IPS-18c (cell line): ENCODE results near the gene HERC2.
A peak's percentile ranks its signal among the peaks of the same experiment; 100 is the strongest.

Source experiments
- H3K4me3 ChIP-seq: 2 replicates; pipeline ENCODE4 v1.7.0; 2013; ENCODE audit warnings: low read depth, mild to moderate bottlenecking, low read length, moderate library complexity; ENCODE audit not compliant: insufficient read depth
- H3K9me3 ChIP-seq: one replicate; pipeline ENCODE4 v1.6.1; 2013; ENCODE audit warnings: mild to moderate bottlenecking, low read length, moderate library complexity; ENCODE audit not compliant: control insufficient read depth, insufficient read depth

Gene HERC2

DNA sequence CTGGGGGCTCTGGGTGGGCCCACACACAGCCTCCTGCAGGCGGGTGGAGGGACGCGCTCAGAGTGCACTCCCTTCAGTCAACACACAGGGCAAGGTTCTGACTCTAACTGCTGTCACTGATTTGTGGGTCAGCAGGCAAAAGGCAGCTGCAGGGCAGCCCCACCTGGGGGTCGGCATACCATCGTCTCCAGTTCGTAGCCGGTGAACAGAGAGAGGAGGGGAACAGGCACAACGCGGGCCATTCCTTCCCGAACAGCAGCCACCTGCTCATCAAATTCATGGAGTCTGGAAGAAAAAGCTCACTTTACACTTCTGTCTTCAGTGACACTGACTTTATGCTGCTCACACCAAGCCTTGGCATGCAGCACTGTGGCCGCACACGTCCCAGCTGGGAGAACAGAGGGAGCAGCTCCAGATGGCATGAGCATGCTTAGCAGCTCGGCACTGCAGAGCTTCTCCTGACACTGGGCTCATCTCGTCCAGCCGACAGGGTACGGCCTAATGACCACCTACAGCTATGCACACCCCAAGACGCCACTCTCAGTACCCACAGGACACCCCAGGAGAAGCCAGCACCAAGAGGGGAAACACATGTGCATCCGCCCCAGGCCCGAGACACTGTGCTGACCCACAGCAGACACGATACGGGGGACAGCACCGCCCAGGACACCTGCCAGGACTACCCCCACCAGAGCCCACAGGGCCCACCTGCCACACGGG is 208.4 kb downstream of the HERC2 start:
- Histone ChIP-seq H3K9me3 (no peaks in the 10 kb centered on the region), H3K4me3 (no peak overlapping the region)

DNA sequence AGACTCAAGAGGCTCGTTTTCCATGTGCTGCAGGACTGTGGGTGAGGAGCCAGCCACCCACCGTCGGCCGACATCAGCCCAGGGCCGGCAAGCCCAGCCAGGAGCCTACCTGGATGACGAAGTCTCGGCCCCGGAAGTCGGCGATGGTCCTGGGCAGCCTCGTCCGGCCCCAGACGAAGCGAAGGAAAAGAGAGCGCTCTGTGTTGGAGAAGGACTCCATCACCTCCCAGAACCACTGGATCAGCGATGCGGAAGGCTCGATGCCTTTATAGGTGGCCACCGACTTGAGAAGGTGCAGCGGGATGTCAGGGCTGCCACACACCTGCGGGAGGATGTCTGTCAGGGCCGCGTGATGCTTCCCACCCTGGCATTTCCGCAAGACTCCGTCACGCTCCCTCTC is 209.0 kb downstream of the HERC2 start:
- no peak overlapping the region for H3K4me3 ChIP-seq
- no peaks in the 10 kb centered on the region for H3K9me3 ChIP-seq

DNA sequence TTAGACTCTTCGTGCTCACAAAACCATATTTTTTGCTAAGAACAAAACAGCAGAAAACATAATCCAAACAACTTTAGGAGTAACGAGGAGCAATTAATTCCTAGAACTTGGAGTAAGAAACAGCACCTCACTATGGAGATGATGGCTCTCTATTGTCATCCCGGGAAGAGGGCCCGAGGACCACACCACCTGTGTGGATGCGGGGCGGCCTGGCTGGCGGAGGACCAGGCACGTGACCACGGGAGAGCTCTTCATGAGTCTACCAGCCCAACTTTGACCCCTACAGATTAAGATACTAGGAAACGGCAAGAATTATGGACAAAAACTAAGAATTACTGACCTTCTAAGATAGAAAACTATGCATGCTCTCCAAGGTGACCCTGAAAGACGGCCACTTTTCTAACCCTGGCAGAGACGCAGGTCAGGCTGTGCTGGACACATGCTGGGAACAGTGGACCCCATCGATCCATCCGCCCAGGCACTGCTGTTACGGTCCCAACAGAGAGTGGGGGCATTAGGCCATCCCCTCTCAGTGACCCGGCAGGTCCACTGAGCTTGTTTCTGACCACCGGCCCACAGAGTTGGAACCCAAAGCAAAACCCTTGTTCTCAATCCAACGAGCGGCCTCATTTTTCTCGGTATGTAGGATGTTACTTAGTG is 209.7 kb downstream of the HERC2 start:
- H3K9me3 ChIP-seq, result no peaks in the 10 kb centered on the region
- no peak overlapping the region for H3K4me3 ChIP-seq

DNA sequence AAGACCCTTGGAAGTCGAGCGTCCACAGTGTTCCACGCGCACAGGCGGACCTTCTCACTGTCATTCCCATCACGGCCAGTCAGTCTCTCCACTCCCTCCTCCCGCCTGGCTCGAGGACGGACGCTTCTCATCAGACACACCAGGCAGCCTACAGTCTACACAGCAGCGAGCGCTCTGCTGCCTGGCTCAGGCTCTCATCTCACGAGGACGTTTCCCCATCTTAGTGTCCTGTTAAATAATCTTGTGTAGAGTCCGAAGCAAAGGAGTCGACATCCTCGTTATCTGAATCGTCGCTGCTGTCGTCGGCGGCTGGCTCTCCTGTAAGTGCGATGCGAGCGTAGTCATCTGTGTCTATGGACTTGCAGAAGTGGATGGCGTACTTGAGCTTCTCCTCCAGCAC is 210.4 kb downstream of the HERC2 start:
- no peak overlapping the region for H3K4me3 ChIP-seq
- no peaks in the 10 kb centered on the region for H3K9me3 ChIP-seq

DNA sequence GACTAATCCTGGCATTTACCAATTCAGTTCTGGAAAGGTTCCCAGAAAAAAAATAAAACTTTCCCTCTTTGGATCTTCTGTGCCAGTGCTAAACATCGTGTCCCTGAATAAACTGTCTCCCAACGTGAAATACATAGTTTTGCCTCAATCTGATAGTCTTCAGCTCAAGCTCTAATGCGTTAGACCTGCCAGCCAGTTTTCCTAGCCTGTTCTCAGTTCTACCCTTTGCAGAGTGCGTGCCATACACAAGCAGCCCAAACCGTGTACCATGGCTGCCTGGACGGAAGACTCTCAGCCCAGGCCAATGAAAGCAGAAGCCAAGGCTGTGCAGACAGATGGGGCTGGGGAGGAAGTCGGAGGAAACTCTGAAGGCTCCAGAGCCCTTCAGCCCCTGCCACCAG is 211.5 kb downstream of the HERC2 start:
- H3K4me3 ChIP-seq, result no peak overlapping the region
- H3K9me3 ChIP-seq, result no peaks in the 10 kb centered on the region

DNA sequence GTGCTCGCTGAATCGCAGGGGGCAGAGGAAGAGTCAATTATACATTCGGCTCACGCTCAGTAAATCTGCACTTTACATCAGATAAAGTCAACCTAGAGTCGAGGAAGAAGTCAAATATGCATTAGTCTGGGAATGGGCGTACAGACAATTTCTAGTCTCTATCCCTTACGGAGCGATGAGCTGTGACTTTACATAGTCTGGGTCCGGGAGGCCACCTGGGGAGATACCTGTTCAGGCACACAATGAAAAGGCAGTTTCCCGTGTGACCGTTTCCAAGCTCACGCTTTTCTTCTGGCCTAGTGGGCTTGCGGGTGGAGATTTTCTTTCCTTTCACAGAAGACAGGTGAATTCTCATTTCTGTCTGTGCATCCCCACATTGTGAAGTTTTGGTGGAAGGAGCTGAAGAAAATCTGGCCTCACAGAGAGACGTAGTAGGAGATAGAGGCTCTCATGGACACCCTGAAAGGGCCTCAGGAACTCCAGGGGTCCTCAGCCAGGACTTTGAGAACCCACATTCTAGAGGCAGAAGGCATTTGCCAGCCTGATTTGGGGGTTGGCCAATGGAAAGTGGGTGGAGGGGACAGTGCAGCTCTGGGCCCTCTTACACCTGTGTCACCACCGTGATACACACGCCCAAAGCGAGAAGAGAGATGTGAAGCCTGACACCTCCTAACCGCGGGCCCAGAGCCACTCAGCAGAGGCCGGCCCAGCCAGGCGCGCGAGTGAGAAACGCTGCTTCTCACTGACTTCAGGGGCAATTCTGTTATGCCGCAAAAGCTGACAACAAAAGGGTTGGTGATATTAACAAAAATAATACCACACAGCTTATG is 212.1 kb downstream of the HERC2 start:
- Histone ChIP-seq H3K9me3 (no peaks in the 10 kb centered on the region), H3K4me3 (no peak overlapping the region)

DNA sequence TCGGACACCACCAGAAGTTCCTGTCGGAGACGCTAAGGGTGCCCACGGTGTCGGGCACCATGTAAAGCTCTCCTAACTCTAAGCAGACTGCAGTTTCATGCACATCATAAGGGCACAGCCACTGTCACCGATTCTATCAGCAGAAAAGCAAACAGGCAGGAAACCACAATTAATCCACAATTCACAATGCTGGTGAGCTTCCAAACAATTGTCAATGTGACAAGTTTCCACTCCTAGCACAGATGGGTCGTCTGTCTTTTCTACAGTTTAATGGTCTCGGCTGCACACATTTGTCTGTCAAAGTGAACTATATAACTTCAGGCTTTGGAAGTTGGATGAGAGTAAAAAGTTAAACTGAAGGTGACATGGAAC is 214.1 kb downstream of the HERC2 start:
- Histone ChIP-seq H3K4me3 (peak overlapping the region; percentile 59), H3K9me3 (no peaks in the 10 kb centered on the region)

DNA sequence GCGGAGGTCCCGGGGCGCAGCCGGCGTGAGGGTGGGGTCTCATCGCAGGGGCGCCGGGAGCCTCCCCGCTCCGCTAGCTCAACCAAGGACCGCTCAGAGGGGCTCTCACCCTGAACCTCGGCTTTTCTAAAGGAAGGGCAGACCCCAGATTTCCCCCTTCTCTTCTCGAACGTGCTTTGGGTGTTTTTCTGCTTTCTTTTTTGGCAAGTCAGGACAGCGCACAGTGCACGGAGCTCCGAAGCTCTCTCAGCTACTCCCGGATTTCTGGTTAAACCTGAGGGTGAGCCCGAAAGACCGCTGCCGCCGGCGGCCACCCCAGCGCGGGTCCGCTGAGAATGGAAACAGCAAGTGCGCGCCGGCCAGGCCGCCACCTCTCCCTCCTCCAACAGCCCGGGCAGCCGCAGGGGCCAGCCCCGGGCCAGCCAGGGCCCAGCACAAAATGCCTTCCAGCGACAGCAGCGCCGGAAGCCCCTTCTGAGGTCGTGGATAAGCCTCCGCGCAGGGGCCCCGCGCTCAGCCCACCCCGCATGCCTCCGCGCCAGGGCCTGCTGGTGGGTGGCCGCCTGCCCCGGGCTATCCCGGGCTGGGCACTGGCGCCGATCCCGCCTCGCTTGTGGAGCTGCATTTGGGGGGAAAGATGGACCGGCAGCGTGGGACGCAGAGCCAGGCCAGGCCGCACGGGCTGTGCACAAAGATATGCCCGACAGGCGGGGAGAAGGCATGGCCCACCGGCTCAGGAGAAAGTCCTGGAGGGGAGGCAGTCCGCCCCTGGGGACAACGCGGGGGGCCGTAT is 214.7 kb downstream of the HERC2 start:
- H3K9me3 ChIP-seq, result no peaks in the 10 kb centered on the region
- H3K4me3 ChIP-seq, result peak overlapping the region; percentile 59

DNA sequence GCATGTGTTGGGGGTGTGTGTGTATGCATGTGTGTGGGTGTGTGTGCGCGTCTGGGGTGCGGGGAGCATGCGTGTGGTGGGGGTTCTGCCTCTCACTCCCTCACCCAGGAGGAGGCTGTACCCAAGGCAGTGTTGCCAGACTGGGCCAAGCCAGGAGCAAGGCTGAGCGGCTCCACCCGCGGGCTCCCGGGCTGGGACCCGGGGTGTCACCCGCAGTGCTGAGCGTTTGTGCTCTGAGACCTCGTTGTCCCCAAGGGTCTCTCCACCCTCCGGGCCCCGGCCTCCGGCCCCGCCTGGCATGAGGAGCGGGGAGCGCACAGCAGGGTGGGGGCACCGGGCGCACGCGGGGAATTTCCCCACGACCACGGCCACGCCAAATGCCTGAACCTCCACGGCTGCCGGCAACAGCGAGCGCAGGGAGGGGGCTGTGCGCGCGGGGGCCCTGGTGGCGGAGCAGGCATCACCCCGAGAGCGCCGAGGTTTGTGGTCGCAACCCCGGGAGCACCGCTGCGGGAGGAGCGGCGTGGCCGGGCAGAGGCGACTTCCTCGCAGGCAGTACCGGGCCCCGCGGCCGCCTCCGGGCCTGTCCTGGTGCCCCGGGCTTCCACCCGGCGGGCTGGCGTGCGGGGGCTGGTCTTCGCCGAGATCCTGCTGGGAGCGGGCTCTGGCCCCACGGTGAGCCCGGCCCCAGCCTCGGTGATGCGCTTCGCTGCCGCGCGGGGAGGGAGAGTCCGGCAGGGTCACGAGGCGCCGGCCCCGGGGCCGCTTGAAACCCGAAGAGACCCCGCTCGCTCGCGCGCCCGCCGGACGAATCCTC is 215.5 kb downstream of the HERC2 start:
- no peaks in the 10 kb centered on the region for H3K9me3 ChIP-seq
- H3K4me3 ChIP-seq, result peak overlapping the region; percentile 59

DNA sequence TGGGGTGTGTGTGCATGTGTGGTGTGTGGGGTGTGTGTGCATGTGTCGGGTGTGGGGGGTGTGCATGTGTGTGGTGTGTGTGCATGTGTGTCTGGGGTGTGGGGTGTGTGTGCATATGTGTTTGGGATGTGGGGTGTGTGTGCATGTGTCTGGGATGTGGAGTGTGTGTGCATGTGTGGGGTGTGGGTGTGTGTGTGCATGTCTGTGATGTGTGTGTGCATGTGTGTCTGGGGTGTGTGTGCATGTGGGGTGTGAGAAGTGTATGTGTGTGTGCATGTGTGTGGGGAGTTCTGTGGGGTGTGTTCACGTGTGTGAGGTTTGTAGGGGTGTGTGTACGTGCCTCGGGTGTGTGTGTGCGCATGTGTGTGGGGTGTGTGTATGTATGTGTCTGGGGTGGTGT is 216.2 kb downstream of the HERC2 start:
- H3K4me3 ChIP-seq, result no peak overlapping the region; the same call in 1 of the 2 replicates
- H3K9me3 ChIP-seq, result no peaks in the 10 kb centered on the region

DNA sequence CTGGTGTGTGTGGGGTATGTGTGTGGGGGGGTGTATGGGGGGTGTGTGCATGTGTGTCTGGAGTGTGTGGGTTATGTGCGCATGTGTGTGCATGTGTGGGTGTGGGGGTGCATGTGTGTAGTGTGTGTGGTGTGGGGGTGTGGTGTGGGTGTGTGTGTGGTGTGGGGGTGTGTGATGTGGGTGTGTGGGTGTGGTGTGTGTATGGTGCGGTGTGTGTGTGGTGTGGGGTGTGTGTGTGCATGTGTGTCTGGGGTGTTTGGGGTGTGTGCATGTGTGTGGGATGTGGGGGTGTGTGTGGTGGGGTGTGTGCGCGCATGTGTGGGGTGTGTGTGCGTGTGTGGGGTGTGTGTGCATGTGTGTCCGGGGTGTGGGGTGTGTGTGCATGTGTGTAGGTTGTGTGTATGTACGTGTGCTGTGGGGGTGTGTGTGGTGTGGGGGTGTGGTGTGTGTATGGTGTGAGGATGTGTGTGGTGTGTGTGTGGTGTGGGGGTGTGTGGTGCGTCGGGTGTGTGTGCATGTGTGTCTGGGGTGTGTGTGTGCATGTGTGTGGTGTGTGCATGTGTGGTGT is 216.7 kb downstream of the HERC2 start:
- Histone ChIP-seq H3K4me3 (no peak overlapping the region), H3K9me3 (no peaks in the 10 kb centered on the region)

DNA sequence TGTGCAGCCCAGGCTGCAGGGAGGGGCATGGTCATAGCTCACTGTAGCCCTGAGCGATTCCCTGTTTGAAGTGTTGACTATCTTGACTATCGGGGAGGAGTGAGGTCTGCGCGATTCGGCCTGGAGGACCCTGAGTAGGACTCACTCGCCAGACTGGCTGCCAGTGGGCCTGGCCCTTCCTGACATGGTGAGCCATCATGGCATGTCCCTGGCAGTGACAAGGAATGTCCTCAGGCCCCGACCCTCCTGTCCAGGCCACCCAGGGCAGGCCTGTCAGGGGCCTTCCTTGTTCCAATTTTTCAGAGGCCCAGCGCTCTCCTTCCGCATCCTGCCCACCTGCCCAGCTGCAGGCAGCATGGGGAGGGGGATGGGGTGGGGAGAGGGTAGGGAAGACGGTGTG is 217.7 kb downstream of the HERC2 start:
- no peak overlapping the region for H3K4me3 ChIP-seq

DNA sequence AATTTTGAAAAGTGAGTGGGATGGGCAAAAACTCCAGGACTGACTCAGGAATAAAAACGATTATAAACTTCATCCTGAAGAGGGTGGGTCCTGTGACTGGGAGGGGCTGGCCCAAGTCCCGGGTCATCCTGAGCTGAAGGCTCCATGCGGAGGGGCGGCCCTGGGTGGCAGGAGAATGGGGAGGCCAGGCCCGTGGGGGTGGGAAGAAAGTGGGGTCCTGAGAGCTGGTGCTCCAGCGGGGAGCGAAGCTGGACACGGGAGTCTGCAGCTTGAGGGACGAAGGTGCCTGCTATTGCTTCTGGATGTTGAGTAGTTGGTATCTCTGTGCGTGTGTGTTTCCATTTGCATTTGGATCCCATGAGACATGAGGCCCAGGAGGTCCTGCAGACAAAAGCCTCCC is 218.1 kb downstream of the HERC2 start:
- no peaks in the 10 kb centered on the region for H3K9me3 ChIP-seq
- H3K4me3 ChIP-seq, result no peak overlapping the region

More for the DNA sequence above, 217.7 kb downstream of the HERC2 start:
- no peaks in the 10 kb centered on the region for H3K9me3 ChIP-seq

DNA sequence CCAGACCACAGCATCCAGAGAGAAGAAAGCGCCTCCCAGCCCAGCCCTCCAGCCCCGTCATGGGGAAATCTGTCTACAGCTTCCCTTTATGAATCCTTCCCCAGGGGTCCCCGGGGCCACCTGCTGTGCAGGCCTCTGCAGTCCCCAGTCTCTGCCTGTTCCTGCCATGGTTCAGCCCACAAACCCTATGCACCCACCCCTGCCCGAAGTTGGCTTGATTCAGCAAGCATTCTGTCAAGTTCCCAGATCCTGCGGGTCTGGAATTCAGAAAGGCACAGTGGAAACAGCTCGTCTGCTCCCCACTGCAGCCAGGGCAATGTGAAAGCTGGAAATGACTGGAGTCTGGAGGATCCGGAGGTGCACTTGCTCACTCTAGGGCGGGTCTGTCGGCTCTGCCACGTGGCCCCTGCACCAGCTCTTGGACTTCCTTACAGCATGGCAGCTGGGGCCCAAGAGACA is 220.0 kb downstream of the HERC2 start:
- no peak overlapping the region for H3K4me3 ChIP-seq
- H3K9me3 ChIP-seq, result no peaks in the 10 kb centered on the region

DNA sequence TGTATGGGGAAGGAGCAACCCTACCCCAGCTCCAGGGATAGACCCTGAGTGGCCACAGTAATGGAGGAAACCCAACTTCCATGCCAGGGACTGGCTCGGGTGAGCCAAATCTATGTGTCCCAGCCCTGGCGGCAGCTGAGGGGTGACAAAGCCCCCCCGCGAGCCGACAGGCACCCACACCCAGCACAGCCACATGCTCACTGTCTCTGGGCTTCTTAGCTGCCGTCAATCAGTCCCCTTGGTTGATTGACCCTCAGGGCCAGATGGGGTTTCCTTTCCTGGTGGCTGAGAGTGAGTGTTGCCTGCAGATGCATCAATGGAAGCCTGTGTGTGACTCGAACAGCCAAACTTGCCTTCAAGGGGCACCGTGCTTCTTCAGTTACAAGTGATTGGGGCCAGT is 220.8 kb downstream of the HERC2 start:
- no peak overlapping the region for H3K4me3 ChIP-seq
- H3K9me3 ChIP-seq, result no peaks in the 10 kb centered on the region

DNA sequence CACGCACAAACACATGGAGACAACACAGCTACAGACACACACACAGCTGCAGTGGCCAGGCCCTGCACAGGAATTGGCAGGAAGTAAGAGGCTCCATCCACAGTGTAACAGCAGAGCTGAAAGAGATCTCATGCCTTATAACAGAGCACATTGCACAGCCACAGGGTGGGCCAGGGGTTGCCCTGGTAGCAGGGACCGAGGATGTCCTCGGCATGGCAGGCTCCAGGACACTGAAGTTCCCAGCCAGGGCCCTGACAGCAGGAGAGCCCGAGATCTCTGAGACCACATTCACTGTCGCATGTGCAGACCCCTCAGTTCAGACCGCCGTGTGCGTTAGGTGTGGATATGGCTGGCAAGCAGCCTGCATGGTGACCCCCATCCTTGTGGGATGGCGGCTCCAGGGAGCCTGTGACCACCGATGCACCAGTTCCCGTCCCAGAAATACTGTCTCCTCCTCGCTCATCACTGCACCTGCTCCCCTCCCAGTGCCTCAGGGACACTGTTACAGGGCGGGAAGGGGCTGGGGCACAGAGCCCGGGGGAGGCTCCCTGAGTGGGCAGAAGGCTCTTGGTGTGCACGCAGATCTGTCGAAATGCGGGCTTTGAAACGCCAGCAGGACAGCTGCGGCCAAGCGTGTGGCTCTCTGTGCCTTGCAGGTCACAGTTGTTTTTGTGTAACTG is 221.3 kb downstream of the HERC2 start:
- Histone ChIP-seq H3K9me3 (no peaks in the 10 kb centered on the region), H3K4me3 (no peak overlapping the region)
